KOPT-K1 (cell line): ENCODE data around the gene C6orf89.

ENCODE experiments used
- H3K27ac ChIP-seq: fragments of 200-600 bp; sonication (generic); 2 replicates; pipeline ENCODE4 v1.5.1; 2016; ENCODE audit warnings: antibody characterized with exemption, mild to moderate bottlenecking, low read depth, low read length; ENCODE audit not compliant: poor library complexity, severe bottlenecking
- H3K36me3 ChIP-seq: fragments of 200-600 bp; sonication (generic); 2 replicates; pipeline ENCODE4 v1.5.1; 2017; ENCODE audit warnings: antibody characterized with exemption, mild to moderate bottlenecking, low read length, moderate library complexity; ENCODE audit not compliant: insufficient read depth
- H3K9me3 ChIP-seq: fragments of 200-600 bp; sonication (generic); 2 replicates; pipeline ENCODE4 v1.5.1; 2017; ENCODE audit warnings: antibody characterized with exemption, low read length, mild to moderate bottlenecking; ENCODE audit not compliant: insufficient read depth, poor library complexity, severe bottlenecking

The C6orf89 gene

GRCh38 chr6:36955671-36956445, 70.1 kb downstream of the C6orf89 start:
- Histone ChIP-seq H3K36me3 (no peaks in the 10 kb centered on the region), H3K27ac (no peak overlapping the region), H3K9me3 (no peaks in the 10 kb centered on the region)

DNA sequence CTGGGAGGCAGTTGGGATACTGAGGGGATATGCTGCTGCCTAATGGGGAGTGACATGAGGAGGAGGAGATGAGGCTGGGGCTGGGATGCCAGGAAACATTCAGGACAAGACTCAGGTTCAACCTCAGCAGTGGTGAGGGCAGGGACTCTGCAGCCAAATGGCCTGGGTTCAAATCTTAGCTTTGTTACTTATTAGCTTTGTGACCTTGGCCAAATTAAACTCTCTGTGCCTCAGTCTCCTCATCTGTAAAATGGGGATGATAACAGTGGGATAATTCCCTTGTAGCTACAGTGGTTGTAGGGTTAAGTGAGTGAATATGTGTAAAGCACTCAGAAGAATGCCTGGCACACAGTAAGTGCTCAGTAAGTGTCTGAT, 70.7 kb downstream of the C6orf89 start:
- Histone ChIP-seq H3K9me3 (no peaks in the 10 kb centered on the region), H3K27ac (no peak overlapping the region), H3K36me3 (no peaks in the 10 kb centered on the region)

DNA sequence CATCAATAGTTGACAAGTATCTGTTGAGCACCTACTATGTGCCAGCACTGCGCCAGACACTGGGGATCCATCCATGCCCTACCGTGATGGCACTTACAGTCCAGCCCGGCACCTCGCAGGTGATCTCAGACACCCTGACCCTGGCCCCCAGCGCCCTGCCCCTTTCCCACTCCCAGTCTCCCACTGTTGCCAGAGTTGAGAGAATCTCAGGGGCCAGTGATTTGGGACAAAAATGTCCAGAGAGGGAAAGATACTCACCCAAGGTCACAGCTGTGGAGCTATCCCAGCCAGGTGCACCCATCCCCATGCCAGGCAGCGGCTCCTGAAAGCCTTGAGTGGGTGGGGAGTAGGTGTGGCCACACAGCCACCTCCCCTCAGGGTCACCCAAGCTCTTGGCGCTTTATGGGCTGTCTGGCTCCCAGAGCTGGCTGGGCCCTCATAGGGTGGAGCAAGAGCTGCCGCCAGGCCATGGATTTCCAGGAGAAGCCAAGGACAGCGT, 72.1 kb downstream of the C6orf89 start:
- no peak overlapping the region for H3K27ac ChIP-seq
- H3K36me3 ChIP-seq = no peaks in the 10 kb centered on the region
- no peaks in the 10 kb centered on the region for H3K9me3 ChIP-seq

DNA sequence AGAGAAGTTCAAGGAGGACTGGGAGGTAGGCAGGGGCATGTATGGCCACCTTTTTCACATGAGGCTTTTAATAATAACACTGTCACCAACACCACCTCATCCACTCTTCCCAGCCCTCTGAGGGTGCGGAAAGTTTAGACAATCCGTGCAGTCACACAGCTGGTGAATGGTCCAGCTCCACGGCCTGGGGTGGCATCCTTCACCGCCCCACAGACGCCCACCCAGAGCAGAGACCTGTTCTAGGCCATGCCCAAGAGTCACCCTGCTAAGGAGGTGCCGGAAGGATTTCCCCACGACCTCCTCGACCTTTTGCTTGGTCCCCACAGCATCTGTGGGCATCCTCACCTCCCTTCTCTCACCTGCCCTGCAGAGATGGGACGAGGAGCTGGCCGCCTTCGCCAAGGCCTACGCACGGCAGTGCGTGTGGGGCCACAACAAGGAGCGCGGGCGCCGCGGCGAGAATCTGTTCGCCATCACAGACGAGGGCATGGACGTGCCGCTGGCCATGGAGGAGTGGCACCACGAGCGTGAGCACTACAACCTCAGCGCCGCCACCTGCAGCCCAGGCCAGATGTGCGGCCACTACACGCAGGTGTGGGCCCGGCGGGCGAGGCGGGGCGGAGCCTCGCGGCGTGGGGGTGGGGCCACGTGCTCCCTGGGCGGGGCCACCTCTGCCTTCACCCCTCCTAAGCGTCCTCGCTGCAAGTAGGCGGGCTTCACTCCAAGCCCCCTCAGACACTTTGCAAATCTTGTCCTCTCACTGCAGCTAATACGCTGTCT, 73.2 kb downstream of the C6orf89 start:
- H3K36me3 ChIP-seq = no peaks in the 10 kb centered on the region
- no peak overlapping the region for H3K27ac ChIP-seq
- H3K9me3 ChIP-seq = no peaks in the 10 kb centered on the region

GRCh38 chr6:36959555-36960250, 74.0 kb downstream of the C6orf89 start:
- Histone ChIP-seq H3K36me3 (no peaks in the 10 kb centered on the region), H3K27ac (no peak overlapping the region), H3K9me3 (no peaks in the 10 kb centered on the region)

- peak overlapping the region; percentile 8 for H3K27ac ChIP-seq
- no peaks in the 10 kb centered on the region for H3K9me3 ChIP-seq
- peaks cover 9% of the 10 kb centered on the region for H3K36me3 ChIP-seq
Observed at GRCh38 chr6:36961441-36962435, 76.0 kb downstream of the C6orf89 start.

DNA sequence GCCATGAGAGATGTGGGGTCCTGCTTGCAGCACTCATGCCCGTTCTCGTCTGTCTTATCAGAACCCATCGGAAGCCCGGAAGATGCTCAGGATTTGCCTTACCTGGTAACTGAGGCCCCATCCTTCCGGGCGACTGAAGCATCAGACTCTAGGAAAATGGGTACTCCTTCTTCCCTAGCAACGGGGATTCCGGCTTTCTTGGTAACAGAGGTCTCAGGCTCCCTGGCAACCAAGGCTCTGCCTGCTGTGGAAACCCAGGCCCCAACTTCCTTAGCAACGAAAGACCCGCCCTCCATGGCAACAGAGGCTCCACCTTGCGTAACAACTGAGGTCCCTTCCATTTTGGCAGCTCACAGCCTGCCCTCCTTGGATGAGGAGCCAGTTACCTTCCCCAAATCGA, 77.1 kb downstream of the C6orf89 start:
- Histone ChIP-seq H3K9me3 (no peaks in the 10 kb centered on the region), H3K36me3 (peaks cover 20% of the 10 kb centered on the region), H3K27ac (peak overlapping the region; percentile 65)

DNA sequence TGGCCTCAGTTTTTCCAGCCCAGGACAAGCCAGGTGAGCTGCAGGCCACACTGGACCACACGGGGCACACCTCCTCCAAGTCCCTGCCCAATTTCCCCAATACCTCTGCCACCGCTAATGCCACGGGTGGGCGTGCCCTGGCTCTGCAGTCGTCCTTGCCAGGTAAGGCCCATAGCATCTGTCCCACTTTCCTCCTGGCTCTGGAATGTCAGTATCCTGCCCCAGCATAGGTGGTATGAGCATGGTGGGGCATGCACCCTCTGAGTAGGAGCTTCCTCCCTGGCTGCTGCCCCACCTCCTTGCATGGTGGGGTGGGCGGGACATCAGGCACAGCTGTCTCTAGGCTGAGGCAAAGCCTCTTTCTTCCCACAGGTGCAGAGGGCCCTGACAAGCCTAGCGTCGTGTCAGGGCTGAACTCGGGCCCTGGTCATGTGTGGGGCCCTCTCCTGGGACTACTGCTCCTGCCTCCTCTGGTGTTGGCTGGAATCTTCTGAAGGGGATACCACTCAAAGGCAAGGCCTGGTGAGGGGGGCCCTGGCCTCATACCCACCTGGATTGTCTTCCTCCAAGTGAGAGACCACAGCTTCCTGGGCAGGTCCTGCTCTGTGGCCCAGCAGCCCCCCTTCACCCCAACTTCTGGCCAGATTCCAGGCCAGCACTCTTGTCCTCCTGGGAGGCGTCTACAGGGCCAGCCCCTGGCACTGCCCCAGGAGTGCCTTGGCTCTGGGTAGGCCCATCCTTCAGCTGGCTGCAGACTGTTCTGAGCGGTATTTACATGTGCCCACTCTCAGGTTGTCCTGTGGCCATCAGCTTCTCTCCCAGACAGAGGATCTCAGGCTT, 77.9 kb downstream of the C6orf89 start:
- peaks cover 28% of the 10 kb centered on the region for H3K36me3 ChIP-seq
- H3K27ac ChIP-seq = peak overlapping the region; percentile 65
- no peaks in the 10 kb centered on the region for H3K9me3 ChIP-seq

DNA sequence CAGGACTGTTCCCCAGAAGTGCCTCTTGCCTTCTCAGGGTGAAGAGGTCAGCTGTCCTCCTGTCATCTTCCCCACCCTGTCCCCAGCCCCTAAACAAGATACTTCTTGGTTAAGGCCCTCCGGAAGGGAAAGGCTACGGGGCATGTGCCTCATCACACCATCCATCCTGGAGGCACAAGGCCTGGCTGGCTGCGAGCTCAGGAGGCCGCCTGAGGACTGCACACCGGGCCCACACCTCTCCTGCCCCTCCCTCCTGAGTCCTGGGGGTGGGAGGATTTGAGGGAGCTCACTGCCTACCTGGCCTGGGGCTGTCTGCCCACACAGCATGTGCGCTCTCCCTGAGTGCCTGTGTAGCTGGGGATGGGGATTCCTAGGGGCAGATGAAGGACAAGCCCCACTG, 78.6 kb downstream of the C6orf89 start:
- peak overlapping the region; percentile 65 for H3K27ac ChIP-seq
- H3K9me3 ChIP-seq = no peaks in the 10 kb centered on the region
- peaks cover 35% of the 10 kb centered on the region for H3K36me3 ChIP-seq

GRCh38 chr6:36964908-36965307, 79.2 kb downstream of the C6orf89 start:
- peak overlapping the region; percentile 65 for H3K27ac ChIP-seq

GRCh38 chr6:36967301-36967700, 81.5 kb downstream of the C6orf89 start:
- Histone ChIP-seq H3K36me3 (peaks cover 64% of the 10 kb centered on the region), H3K27ac (no peak overlapping the region), H3K9me3 (no peaks in the 10 kb centered on the region)

More at GRCh38 chr6:36964908-36965307, 79.2 kb downstream of the C6orf89 start:
- Histone ChIP-seq H3K36me3 (peaks cover 41% of the 10 kb centered on the region), H3K9me3 (no peaks in the 10 kb centered on the region)

GRCh38 chr6:36967757-36968156, 82.0 kb downstream of the C6orf89 start:
- Histone ChIP-seq H3K9me3 (no peaks in the 10 kb centered on the region), H3K27ac (no peak overlapping the region), H3K36me3 (peaks cover 69% of the 10 kb centered on the region)

- H3K9me3 ChIP-seq = no peaks in the 10 kb centered on the region
- no peak overlapping the region for H3K27ac ChIP-seq
- H3K36me3 ChIP-seq = peaks cover 76% of the 10 kb centered on the region
Observed at GRCh38 chr6:36968266-36968977, 82.7 kb downstream of the C6orf89 start.
